AG04450 (cell line): Measurements from ENCODE around the gene RNF135. TPM values are rescaled to one million over a fixed set of nuclear protein-coding genes. Genes with fewer than 3 reads are reported as not detected.
A peak's percentile ranks its signal among the peaks of the same experiment; 100 is the strongest.
"Not testable (repeated sequence)": the region's sequence is repeated elsewhere in the genome, so short reads cannot be mapped to it uniquely, and the experiment has no call there.

Source experiments
- CTCF ChIA-PET: fragments of 300-600, 350-600 bp; formaldehyde crosslinking; extraction: SDS; loops from one replicate; lab custom pipeline; 2022; ENCODE audit warnings: antibody characterized with exemption, inconsistent platforms; lab: Charles Lee
- POLR2A ChIA-PET: fragments of 350-600 bp; formaldehyde crosslinking; extraction: SDS; loops from one replicate; lab custom pipeline; 2021; ENCODE audit warnings: antibody characterized with exemption, inconsistent platforms; lab: Yijun Ruan, JAX
- DNase-seq: peaks from one replicate; pipeline ENCODE4 v3.0.0-alpha.2; 2011; ENCODE audit warnings: low read depth, low spot score
- H3K27ac ChIP-seq: one replicate; pipeline ENCODE4 v1.5.1; 2012; ENCODE audit warnings: low read depth, low read length, control low read depth
- H3K27me3 ChIP-seq: one replicate; pipeline ENCODE4 v1.6.0; 2012; ENCODE audit warnings: low read length; ENCODE audit not compliant: control insufficient read depth, insufficient read depth
- H3K4me3 ChIP-seq: 2 replicates; pipeline ENCODE4 v1.5.1; 2011; ENCODE audit warnings: mild to moderate bottlenecking, low read depth, low read length, control low read depth
- H3K9me3 ChIP-seq: 2 replicates; pipeline ENCODE4 v1.5.1; 2012; ENCODE audit warnings: low read length; ENCODE audit not compliant: control insufficient read depth, insufficient read depth
- CTCF ChIP-seq: IDR thresholded peaks from 2 replicates; pipeline ENCODE4 v1.5.1; 2011; ENCODE audit warnings: low read depth, low read length, control low read depth, inconsistent platforms
- polyA plus RNA-seq: library from polyadenylated mRNA; depleted of rRNA; stranded (reverse); fragments of >200 nt; gene quantifications from 2 replicates; pipeline ENCODE4 v1.2.3, GENCODE V29; 2011

The RNF135 gene
- polyA plus RNA-seq, 1 experiment, result 15.9 TPM

GRCh38 chr17:30930495-30930894, 40.3 kb upstream of the RNF135 start:
- no peak for DNase-seq
- no peak for TF ChIP-seq CTCF
- CTCF ChIA-PET, result no interaction called here
- POLR2A ChIA-PET, result no interaction called here
- H3K27me3 ChIP-seq, result no peaks in the 10 kb centered on the region
- no peak overlapping the region for H3K27ac ChIP-seq
- no peaks in the 10 kb centered on the region for H3K9me3 ChIP-seq
- no peak overlapping the region for H3K4me3 ChIP-seq

- H3K27ac ChIP-seq, DNase-seq, H3K4me3 ChIP-seq, H3K27me3 ChIP-seq, H3K9me3 ChIP-seq, POLR2A ChIA-PET: not testable (repeated sequence)
- CTCF ChIA-PET, result interaction anchor here (0.6 kb wide), 1 partner anchor 327 kb away, joined by 3 read pairs; no protein-coding TSS in a partner anchor
Observed at GRCh38 chr17:30931582-30931981, 39.3 kb upstream of the RNF135 start.

- no peak overlapping the region for H3K27ac ChIP-seq
- CTCF ChIA-PET, result no interaction called here
- no peaks in the 10 kb centered on the region for H3K27me3 ChIP-seq
- POLR2A ChIA-PET, result no interaction called here
- no peak for DNase-seq
- TF ChIP-seq CTCF, result no peak
- H3K4me3 ChIP-seq, result no peak overlapping the region
- H3K9me3 ChIP-seq, result no peaks in the 10 kb centered on the region
Observed at GRCh38 chr17:30933966-30934365, 36.9 kb upstream of the RNF135 start.

- POLR2A ChIA-PET, result no interaction called here
Observed at GRCh38 chr17:30939051-30939689, 31.7 kb upstream of the RNF135 start.

GRCh38 chr17:30942308-30943079, 28.3 kb upstream of the RNF135 start:
- peak; percentile 44 for TF ChIP-seq CTCF
- CTCF ChIA-PET, result no interaction called here
- no peak overlapping the region for H3K27ac ChIP-seq
- no peaks in the 10 kb centered on the region for H3K9me3 ChIP-seq
- DNase-seq, result no peak
- H3K4me3 ChIP-seq, result no peak overlapping the region
- POLR2A ChIA-PET, result no interaction called here
- H3K27me3 ChIP-seq, result no peaks in the 10 kb centered on the region

More at GRCh38 chr17:30939051-30939689, 31.7 kb upstream of the RNF135 start:
- Histone ChIP-seq H3K4me3 (no peak overlapping the region), H3K27ac (no peak overlapping the region), H3K9me3 (no peaks in the 10 kb centered on the region), H3K27me3 (no peaks in the 10 kb centered on the region)
- CTCF ChIA-PET, result no interaction called here
- no peak for TF ChIP-seq CTCF
- no peak for DNase-seq
